Middle frontal gyrus (tissue), 1 donor: ENCODE measurements around the gene XIRP2.
"Not testable (repeated sequence)": the region's sequence is repeated elsewhere in the genome, so short reads cannot be mapped to it uniquely, and the experiment has no call there.

Source experiments
- DNase-seq: peaks from one replicate; pipeline ENCODE4 v3.0.0-alpha.2; 2015; ENCODE audit warnings: low spot score; ENCODE audit errors: extremely low spot score

The XIRP2 gene

GRCh38 chr2:167049659-167050058 is 161.4 kb downstream of the XIRP2 start:
- DNase-seq = no peak

DNA sequence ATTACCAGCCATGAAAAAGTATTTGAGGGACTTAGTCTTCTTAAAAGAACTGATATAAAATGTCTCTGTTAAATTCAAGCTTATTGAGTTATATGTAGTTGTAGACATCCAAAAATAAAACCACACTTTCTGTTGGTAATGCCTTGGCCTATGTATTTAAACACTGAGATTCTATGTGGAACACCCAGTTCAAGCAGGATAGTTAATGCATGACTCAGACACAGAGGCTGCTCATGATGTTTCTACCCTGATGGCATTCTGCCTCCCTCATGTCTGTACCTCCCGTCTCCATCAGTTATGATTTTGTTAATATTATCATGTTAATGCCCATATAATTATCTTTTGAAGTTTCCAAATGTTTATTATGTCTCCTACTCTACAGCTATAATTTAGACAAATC is 164.5 kb downstream of the XIRP2 start:
- DNase-seq = no peak

- DNase-seq = no peak
These were observed 166.6 kb downstream of the XIRP2 start for GRCh38 chr2:167054881-167055280.

DNA sequence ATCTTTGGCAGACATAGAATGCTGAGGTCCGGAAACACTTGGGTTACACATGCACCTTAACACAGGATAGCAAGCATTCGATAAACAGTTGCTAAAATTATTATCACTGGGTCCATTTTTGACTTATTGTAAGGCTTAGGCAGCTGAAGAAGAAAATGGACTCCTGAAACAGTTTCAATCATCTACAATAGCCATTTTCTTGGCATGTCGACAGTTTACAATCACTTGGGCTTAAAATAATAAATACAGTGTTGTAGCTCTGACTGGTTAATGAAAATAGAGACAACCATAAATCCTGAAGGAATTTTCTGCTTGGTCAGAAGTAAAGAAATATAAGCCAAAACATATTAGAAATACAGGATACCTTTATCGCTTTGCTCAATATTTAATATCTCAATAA is 169.2 kb downstream of the XIRP2 start:
- DNase-seq = no peak

- DNase-seq = no peak
These were observed 170.9 kb downstream of the XIRP2 start for GRCh38 chr2:167059173-167059572.

GRCh38 chr2:167069855-167070254 is 181.6 kb downstream of the XIRP2 start:
- no peak for DNase-seq

GRCh38 chr2:167075708-167076107 is 187.4 kb downstream of the XIRP2 start:
- DNase-seq = not testable (repeated sequence)

DNA sequence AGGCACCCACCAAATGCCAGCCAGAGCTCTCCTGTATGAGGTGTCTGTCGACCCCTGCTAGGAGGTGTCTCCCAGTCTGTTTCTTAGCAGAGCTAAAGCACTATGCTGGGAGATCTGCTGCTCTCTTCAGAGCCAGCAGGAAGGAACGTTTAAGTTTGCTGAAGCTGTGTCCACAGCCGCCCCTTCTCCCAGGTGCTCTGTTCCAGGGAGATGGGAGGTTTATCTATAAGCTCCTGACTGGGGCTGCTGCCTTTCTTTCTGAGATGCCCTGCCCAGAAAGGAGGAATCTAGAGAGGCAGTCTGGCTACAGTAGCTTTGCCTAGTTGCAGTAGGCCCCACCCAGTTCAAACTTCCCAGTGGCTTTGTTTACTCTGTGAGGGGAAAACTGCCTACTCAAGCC is 210.7 kb downstream of the XIRP2 start:
- DNase-seq = not testable (repeated sequence)

DNA sequence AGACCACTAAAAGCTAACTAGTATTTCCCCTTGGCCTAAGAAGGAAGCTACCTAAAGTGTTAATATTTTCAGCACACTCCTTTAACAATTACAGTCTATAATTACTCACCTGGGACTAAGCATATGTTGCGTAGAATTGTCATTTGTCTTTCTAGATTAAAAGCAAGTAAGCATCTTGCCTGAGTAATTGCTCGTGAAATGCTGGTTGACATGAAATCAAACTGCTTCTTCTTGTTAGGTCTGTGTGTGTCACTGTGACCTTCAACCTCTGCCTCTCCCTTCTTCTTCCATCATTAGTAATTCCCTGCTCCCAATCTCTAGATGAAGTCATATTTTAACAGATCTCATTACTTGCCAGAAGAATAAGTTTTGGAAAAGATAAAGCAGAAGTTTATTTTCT is 212.2 kb downstream of the XIRP2 start:
- DNase-seq = no peak

GRCh38 chr2:167103028-167103756 is 214.9 kb downstream of the XIRP2 start:
- DNase-seq = no peak

DNA sequence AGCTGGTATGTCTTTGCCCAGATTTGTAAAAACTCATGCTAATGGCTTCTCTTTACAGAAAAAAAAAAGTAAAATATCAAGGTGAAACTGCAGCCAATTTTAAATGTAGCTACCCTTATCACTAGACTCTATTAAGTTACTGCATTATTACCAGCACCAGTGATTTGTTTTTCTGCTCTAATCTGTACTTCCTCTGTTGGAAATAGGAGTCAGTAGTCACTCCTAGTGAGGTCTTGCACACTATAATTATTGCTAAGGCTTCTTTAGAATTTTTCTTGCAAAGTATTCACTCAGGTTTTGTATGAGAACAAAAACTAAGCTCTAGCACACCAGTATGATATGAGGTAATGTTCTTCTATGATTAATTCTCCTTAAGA is 215.5 kb downstream of the XIRP2 start:
- DNase-seq = no peak

- DNase-seq = no peak
These were observed 216.4 kb downstream of the XIRP2 start for GRCh38 chr2:167104691-167105090.

DNA sequence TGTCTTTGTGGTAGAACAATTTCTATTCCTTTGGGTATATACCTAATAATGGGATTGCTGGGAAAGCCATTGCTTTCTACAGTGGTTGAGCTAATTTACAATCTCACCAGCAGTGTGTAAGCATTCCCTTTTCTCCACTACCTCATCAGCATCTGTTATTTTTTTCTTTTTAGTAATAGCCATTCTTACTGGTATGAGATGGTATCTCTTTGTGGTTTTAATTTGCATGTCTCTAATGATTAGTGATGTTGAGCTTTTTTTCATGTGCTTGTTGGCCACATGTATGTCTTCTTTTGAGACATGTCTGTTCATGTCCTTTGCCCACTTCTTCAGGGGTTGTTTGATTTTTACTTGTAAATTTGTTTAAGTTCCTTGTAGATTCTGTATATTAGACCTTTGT is 221.4 kb downstream of the XIRP2 start:
- not testable (repeated sequence) for DNase-seq

DNA sequence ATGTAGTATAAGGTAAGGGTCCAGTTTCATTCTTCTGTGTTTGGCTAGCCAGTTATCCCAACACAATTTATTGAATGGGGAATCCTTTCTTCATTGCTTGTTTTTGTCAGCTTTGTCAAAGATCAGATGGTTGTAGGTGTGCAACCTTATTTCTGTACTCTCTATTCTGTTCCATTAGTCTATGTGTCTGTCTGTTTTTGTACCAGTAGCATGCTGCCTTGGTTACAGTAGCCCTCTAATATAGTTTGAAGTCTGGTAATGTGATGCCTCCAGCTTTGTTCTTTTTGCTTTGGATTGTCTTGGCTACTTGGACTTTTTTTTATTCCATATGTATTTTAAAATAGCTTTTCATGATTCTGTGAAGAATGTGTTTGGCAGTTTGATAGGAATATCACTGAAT is 222.1 kb downstream of the XIRP2 start:
- DNase-seq = no peak

GRCh38 chr2:167114018-167114417 is 225.7 kb downstream of the XIRP2 start:
- DNase-seq = no peak

DNA sequence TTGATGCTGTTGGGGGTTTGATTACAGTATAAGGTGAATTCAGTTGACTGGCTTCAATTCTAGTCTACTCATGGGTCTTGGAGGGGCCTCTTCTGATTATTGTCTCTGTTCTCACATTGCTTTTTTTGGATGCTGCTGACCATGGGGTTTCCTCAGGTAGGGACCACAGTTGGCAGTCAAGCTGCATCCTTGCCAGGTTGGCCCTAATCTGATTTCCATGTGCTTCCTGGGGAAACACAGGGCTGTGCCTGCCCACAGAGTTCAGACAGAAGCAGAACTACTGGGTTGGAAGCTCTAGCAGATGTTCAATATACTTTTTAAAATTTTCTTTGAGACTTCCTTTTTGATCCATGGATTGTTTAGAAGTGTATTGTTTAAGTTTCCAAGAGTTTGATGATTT is 227.3 kb downstream of the XIRP2 start:
- DNase-seq = no peak

GRCh38 chr2:167122389-167122788 is 234.1 kb downstream of the XIRP2 start:
- DNase-seq = no peak

GRCh38 chr2:167126165-167126564 is 237.9 kb downstream of the XIRP2 start:
- no peak for DNase-seq

DNA sequence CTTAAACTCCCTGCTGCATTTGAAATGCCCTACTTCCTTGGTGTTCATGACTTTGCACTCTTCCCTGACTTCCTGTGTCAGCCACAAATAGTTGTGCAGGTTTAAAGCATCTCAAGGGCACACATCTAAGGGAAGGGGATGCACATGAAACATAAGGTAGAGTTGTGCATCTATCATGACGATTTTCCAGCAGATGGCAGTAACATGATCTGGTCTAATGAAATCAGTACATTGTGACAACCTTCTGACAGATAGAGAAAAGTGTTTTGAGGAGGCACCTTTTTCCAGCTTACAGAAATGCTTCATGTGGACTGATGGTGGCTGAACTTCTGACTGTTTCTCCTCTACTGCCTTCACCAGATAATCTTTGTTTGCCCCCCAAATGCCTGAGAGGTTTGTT is 238.9 kb downstream of the XIRP2 start:
- no peak for DNase-seq

- DNase-seq = no peak
These were observed 239.8 kb downstream of the XIRP2 start for GRCh38 chr2:167128130-167128529.

DNA sequence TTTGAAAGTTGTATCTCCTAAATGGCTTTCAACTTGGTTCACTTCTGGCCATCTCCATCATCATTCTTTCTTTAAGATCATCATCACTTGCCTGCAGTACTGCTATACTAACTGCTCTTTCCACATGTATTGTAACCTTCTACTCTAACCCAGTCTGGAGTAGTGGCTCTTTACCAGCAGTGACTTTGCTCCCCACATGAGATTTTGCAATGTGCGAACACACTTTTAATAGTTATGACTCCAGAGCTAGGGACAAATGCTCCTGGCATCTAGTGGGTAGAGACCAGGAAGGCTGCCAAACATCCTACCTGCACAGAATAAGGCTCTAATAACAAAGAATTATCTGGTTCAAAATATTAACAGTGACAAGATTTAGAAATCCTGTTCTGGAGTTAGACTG is 243.8 kb downstream of the XIRP2 start:
- DNase-seq = no peak

- no peak for DNase-seq
These were observed 244.8 kb downstream of the XIRP2 start for GRCh38 chr2:167132906-167133555.

- no peak for DNase-seq
These were observed 245.3 kb downstream of the XIRP2 start for GRCh38 chr2:167133614-167134013.
